Erythroblast (primary cell): Measurements from ENCODE around the gene TBC1D1.

Experiments used
- GATA1 ChIP-seq: IDR thresholded peaks from 2 replicates; pipeline ENCODE4 v1.6.1; 2011; ENCODE audit warnings: low read depth, mild to moderate bottlenecking, control low read depth, low read length, moderate library complexity
- POLR2A ChIP-seq: IDR thresholded peaks from 2 replicates; pipeline ENCODE4 v1.6.1; 2011; ENCODE audit warnings: mild to moderate bottlenecking, low read length

- no peak for TF ChIP-seq POLR2A
- no peak for TF ChIP-seq GATA1
Observed at GRCh38 chr4:37971202-37971601, 80.3 kb downstream of the TBC1D1 start.
